Peyer's patch (tissue), 4 donors: ENCODE measurements around the gene SOX30.

ENCODE experiments used
- CTCF ChIP-seq, 6 experiments: fragments of 450-650 bp in 4 of 6; fragments of 200-600 bp in 2 of 6; sonication (generic) in 1 of 6; IDR thresholded peaks; one replicate each; pipeline ENCODE4 v1.5.1; 2017 to 2019; ENCODE audit warnings: antibody characterized with exemption in 6 of 6, mild to moderate bottlenecking in 3 of 6, moderate library complexity in 1 of 6
- POLR2A ChIP-seq, 2 donors: fragments of 450-650 bp; IDR thresholded peaks; one replicate each; pipeline ENCODE4 v1.5.1; 2017; ENCODE audit warnings: antibody characterized with exemption in 2 of 2, mild to moderate bottlenecking in 2 of 2, moderate library complexity in 2 of 2

GRCh38 chr5:157592594-157592993, 59.6 kb downstream of the SOX30 start:
- no peak for TF ChIP-seq CTCF (IDR thresholded peaks at IDR 0.05)
- no peak for TF ChIP-seq POLR2A (IDR thresholded peaks at IDR 0.05)
